ENCODE measurements around the gene PLA2R1.

Gene PLA2R1

GRCh38 chr2:159925975-159926374, 136.4 kb downstream of the PLA2R1 start:
- no peak for DNase-seq

GRCh38 chr2:159922563-159922962, 139.9 kb downstream of the PLA2R1 start:
- DNase-seq = no peak

DNA sequence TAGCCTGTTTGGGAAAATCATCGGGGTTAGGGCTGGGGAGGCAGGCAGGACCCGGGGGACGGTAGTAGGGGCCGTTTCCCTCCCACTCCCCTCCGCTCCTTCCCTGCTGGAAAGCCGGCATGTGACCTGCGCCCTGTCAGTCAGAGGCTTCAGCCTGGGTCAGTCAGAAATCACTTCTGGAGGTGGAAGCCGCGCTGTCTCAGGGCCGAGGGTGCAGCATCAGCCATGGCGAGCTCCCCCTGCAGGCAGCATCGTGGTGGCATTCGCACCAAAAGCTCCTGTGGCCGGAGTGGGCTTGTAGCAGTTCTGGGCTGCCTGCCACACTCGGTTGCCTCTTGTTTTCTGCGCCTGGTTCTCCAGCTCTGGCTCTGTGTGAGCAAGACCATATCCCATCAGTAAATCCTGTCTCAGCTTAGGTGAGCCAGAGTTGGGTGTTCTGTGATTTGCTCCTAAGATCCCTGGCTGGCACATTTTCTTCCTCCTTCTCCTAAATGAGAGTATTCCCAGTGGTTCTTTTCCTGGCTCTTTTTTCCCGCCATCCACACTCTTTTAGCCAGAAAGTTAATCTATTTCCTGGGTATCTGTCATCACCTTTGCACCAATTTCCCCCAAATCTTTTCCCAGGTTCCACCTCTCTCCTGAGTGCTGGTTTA, 140.5 kb downstream of the PLA2R1 start:
- DNase-seq = peak; percentile 51

DNA sequence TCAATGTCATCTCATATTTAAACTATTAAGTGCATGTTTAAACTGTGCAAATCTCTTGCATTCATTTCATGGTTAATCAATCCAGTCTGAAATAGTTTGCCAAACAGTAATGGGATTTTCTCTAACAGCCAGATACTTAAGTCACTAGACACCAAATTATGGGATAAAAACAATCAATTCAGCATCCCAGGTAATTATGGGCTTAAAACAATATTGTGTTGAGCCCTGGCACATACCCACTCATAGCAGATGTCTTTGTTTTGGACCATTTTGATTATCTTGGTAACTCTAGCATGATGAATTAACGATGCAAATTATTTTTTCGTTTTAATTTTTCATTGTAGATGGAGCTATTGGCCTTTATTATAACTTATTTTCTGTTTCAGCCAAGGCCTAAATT, 145.9 kb downstream of the PLA2R1 start:
- no peak for DNase-seq

DNA sequence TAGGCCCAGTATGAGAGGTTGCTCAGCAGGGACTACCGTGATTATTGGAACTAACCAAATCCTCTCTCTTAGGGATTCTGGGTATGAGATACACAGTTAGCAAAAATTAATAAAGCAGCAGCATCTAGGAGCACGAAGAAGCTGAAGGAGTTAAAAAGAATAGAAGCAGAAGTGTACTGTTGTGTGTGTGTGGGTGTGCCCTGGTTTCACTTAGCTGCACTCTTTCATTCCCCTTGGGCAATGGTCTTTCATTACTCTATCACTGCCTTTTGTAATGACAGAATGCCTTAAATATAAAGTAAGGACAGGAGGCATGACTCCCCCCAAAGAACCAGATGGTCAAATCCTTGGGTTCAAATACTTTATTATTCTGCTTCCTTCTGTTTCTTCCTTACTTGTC, 148.5 kb downstream of the PLA2R1 start:
- no peak for DNase-seq

DNA sequence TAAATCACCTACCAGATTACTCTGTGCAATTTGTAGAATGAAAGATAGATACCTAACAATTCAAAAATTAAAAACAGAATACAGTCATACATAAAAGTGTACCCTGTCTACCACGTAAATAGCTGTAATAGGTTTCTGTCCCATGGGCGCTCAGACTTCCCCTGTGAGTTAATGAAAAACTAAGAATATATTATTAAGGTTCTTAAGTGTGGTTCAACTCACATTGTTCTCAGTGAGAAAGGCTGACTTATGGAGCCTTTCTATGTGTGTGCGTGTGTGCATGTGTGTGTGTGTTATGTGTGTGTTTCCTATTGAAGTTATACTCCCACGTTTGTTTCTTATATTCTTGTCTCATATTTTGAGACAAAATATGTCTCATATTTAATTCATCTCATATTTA, 149.8 kb downstream of the PLA2R1 start:
- DNase-seq = no peak

- DNase-seq = no peak
Observed at GRCh38 chr2:159910951-159911350, 151.5 kb downstream of the PLA2R1 start.

GRCh38 chr2:159908623-159909022, 153.8 kb downstream of the PLA2R1 start:
- no peak for DNase-seq

GRCh38 chr2:159907909-159908308, 154.5 kb downstream of the PLA2R1 start:
- no peak for DNase-seq

- no peak for DNase-seq
Observed at GRCh38 chr2:159905926-159906714, 156.3 kb downstream of the PLA2R1 start.

GRCh38 chr2:159904959-159905305, 157.5 kb downstream of the PLA2R1 start:
- no peak for DNase-seq

DNA sequence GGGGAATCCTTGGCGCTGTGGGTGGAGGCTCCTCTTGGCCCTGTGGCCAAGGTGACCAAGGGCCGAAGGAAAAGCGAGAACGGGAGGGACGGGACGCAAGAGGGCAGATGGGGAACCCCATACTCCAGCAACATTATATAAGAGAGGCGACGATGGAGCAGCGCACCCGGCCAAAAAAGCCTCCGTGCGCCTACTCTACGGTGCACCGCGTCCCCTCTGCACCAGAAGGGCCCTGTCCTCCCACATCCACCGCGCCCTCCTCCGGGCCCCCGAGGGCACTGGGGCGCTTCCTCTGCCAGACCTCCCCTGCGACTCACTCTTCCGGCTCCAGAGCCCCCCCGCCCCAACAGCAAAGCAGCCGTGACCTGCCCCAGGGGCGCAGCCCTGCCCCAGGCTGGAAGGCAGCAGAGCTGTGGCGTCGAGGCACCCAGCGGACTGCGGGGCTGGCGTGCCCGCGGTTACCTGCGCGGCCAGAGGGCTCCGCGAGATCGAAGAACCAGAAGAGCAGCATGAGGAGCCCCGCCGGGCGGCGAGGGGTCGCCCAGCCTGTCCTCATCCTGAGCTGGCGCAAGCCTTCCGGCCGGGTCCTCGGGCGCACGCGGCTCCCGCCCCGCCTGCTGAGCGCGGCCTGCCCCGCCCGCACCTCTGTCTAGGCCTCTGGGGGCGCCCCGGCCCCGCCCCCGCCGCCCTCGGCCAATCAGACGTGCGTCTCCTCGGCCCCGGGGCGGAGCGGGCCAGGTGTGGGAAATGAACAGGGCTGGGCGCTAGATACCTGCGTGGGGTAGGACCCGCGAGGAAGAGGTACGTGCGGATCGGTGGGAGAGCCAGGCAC, 158.1 kb downstream of the PLA2R1 start, which contains the start of gene LY75:
TSS of gene LY75 (minus strand) at position 630 of the 832 bp plus-strand sequence.
- peak; percentile 80 for DNase-seq

GRCh38 chr2:159903443-159904126, 158.8 kb downstream of the PLA2R1 start:
- peak; percentile 45 for DNase-seq

DNA sequence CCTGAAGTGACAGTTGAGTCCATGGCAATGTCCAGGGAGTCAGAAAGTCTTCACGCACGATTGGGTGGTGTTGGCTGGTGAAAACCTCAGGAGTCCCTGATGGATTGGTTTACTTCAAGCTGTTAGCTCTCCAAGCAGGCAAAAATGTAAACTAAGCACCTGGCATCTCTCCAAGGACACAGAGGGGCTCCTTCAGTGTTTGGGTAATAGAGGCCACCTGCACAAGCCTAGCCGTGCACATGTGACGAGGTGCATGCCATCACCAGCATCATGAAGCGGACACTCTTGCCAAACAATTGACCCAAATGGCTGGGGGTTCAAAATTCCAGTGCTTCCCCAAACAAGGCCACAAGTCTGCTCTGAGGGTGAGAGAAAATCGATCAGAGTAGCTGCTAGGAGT, 159.7 kb downstream of the PLA2R1 start:
- no peak for DNase-seq

DNA sequence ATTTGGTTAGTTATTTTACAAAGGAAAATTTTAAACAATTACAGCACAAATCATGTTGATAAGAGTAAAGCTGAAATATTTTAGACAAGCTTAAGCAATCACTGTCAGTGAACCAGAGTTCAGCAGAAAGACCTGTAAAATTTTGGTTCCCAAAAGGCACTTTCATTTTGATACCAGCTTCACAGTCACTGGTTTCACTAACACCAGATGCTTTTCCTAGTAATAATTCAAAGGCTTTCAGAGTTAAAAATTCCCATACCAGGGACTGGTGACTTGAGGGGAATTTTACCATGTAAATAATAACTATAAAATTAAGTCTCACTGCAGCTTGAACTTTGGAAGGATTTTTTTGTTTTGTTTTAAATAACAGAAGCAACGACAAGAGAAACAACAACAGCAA, 162.1 kb downstream of the PLA2R1 start:
- DNase-seq = no peak

DNA sequence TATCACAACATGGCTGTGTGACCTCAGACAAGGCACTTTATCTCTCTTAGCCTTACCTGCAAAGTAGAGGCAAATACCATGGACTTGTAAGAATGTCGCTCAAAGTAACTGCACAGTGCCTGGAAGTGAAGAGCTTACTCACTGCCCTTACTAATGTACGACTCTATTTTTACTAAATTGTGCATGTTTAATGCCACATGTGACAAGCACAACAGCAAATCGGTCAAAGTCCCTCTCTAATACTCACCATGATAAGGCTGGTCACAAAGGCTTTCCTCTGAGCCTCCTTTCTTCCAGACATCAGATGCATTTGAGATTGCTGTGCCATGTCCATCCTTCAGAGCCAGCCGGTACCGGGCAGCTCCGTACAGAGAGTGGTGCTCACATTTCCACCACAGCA, 164.0 kb downstream of the PLA2R1 start:
- no peak for DNase-seq

DNA sequence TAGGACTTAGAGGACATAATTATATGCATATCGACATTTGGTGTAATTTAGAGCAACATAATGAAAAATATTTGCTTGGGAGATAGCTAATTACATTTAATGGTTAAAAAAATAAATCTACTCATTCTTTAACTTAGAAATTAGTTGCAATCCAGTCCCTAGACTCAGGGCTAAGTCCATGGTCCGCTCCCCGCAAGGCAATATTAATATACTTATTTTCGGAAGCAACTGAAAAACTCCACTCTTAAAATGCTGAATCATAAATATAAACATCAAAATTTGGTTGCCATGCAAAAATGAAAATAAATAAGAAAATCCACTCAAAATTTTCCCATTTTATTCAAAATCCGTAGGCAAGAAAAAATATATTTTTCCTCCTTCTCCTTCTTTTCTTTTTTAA, 164.7 kb downstream of the PLA2R1 start:
- no peak for DNase-seq

GRCh38 chr2:159897081-159897480, 165.3 kb downstream of the PLA2R1 start:
- DNase-seq = no peak

DNA sequence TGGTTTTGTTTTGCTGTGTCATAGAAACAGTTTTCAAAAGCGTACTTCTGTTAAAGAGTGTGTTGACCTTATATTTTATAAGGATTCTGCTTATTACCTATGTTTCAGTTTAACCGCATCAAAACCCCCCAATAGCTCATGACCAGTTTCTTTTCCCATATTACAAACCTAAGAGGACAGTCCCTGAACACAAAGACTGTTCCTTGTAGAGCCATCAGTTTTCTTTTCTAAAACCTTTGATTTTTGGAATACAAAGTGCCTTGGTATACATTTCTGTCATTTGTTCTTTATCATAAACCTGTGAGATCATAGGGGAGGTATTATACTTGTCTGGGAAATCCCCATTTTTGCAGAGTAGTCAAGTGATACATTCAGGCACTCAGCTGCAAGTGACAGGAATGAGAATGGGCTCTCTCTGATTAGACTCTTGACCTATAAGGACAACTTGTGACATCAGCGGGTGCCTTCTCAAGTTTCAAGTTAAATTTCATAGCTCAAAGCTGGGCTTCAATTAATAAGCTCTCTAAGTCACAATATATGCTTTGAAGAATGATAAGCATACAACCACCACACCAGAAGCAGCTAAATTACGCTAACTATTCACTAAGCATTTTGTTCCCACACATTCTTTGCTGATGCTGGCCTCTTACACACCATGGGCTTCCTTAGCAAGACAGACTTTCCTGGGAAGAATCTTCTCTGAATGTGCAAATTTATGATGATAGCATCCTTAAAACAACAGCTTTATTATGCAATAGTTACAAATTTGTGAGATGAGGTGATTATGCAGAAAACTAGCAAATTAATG, 167.0 kb downstream of the PLA2R1 start:
- DNase-seq = no peak

- no peak for DNase-seq
Observed at GRCh38 chr2:159894145-159894838, 168.1 kb downstream of the PLA2R1 start.

All from effector CD8-positive, alpha-beta T cell (primary cell).